Cortex of kidney (tissue), 1 donor: ENCODE results near the gene FN1.

Experiments
- DNase-seq: peaks from one replicate; lab custom pipeline; 2025; lab: John Stamatoyannopoulos, UW

FN1 gene

GRCh38 chr2:215382480-215382879 lies 53.4 kb downstream of the FN1 start:
- no peak for DNase-seq

- DNase-seq = no peak
Measured at GRCh38 chr2:215382011-215382410, 53.9 kb downstream of the FN1 start.

- DNase-seq = no peak
Measured at GRCh38 chr2:215380699-215381098, 55.2 kb downstream of the FN1 start.

GRCh38 chr2:215379948-215380347 lies 55.9 kb downstream of the FN1 start:
- no peak for DNase-seq

- no peak for DNase-seq
Measured at GRCh38 chr2:215379039-215379438, 56.8 kb downstream of the FN1 start.

- no peak for DNase-seq
Measured at GRCh38 chr2:215378045-215378444, 57.8 kb downstream of the FN1 start.

- no peak for DNase-seq
Measured at GRCh38 chr2:215377283-215377682, 58.6 kb downstream of the FN1 start.

- no peak for DNase-seq
Measured at GRCh38 chr2:215376103-215376780, 59.6 kb downstream of the FN1 start.

- DNase-seq = no peak
Measured at GRCh38 chr2:215375467-215375830, 60.4 kb downstream of the FN1 start.

GRCh38 chr2:215374642-215375466 lies 61.0 kb downstream of the FN1 start:
- no peak for DNase-seq

GRCh38 chr2:215374002-215374401 lies 61.9 kb downstream of the FN1 start:
- no peak for DNase-seq

GRCh38 chr2:215372968-215373649 lies 62.8 kb downstream of the FN1 start:
- DNase-seq = no peak

GRCh38 chr2:215371915-215372897 lies 63.7 kb downstream of the FN1 start:
- no peak for DNase-seq

GRCh38 chr2:215370112-215370965 lies 65.5 kb downstream of the FN1 start:
- no peak for DNase-seq

- no peak for DNase-seq
Measured at GRCh38 chr2:215369181-215369760, 66.6 kb downstream of the FN1 start.

- no peak for DNase-seq
Measured at GRCh38 chr2:215368493-215368809, 67.4 kb downstream of the FN1 start.

GRCh38 chr2:215367662-215368492 lies 68.0 kb downstream of the FN1 start:
- no peak for DNase-seq

GRCh38 chr2:215366440-215367032 lies 69.3 kb downstream of the FN1 start:
- DNase-seq = no peak

- DNase-seq = no peak
Measured at GRCh38 chr2:215365184-215365658, 70.6 kb downstream of the FN1 start.
